Testis (tissue), 2 donors: ENCODE measurements around the gene WNT11.

Source experiments
- CTCF ChIP-seq, 3 experiments: fragments of 450-650 bp in 2 of 3; fragments of 200-600 bp in 1 of 3; sonication (generic) in 1 of 3; IDR thresholded peaks; one replicate each; pipeline ENCODE4 v1.5.1; 2016 to 2019; ENCODE audit warnings: antibody characterized with exemption in 3 of 3, mild to moderate bottlenecking in 2 of 3, moderate library complexity in 1 of 3
- POLR2A ChIP-seq: fragments of 450-650 bp; IDR thresholded peaks from one replicate; pipeline ENCODE4 v1.6.1; 2017; ENCODE audit warnings: antibody characterized with exemption, mild to moderate bottlenecking, moderate library complexity

DNA sequence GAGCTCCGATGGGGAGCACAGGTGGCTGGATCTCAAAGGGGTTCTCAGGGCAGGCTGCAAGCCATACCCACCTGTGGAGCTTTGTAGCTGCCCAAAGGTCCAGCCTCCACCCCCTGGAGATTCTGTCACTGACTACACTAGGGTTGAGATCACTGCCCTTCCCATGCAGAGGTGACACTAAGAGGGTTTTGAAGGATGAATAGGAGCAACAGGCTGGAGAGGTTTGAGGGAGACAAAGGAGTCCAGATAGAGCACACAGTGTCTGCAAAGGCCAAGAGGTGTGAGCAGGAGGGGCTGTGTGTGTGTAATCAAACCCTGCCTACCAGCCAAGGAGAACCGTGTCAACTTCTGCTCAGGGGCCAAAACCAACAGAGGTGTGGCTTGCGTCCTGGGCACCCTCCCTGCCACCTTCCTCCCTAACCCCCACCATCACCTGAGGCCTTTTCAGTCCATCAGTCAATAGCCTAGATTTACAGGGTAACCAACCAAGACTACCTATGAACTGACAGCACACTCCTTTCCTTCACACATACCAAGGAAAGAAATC lies 43.0 kb upstream of the WNT11 start:
- no peak for TF ChIP-seq CTCF (IDR thresholded peaks at IDR 0.05)
- TF ChIP-seq POLR2A: no peak
